HG02870 (cell line): ENCODE measurements around the gene ZKSCAN1.

Source experiments
- ATAC-seq: cut with Tn5 transposase; IDR thresholded peaks from one replicate; pipeline ENCODE4 v1.9.1; 2021; ENCODE audit warnings: mild to moderate bottlenecking, moderate library complexity; ENCODE audit not compliant: unreplicated experiment

Gene ZKSCAN1

GRCh38 chr7:100075418-100075817 is 60.0 kb downstream of the ZKSCAN1 start:
- no peak for ATAC-seq

DNA sequence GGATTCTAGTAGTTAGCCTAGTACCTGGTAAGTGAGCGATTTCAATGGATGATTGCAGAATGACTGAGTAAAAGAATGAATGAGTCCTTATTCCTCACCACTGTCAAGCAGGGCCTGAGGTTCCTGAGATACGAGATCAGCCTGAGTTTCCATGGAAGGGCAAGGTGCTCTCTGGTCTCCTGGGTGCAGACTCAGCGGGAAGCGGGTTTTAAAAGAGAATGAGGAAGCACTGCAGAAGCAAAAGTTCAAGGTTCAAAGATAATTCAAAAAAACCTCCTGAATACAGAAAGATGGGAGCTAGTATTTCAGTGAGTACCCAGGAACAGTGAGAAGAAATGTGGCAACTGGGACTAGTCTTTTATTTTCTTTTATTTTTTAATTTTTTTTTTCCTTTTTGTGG is 61.8 kb downstream of the ZKSCAN1 start:
- no peak for ATAC-seq

GRCh38 chr7:100079024-100079560 is 63.7 kb downstream of the ZKSCAN1 start:
- ATAC-seq: no peak

DNA sequence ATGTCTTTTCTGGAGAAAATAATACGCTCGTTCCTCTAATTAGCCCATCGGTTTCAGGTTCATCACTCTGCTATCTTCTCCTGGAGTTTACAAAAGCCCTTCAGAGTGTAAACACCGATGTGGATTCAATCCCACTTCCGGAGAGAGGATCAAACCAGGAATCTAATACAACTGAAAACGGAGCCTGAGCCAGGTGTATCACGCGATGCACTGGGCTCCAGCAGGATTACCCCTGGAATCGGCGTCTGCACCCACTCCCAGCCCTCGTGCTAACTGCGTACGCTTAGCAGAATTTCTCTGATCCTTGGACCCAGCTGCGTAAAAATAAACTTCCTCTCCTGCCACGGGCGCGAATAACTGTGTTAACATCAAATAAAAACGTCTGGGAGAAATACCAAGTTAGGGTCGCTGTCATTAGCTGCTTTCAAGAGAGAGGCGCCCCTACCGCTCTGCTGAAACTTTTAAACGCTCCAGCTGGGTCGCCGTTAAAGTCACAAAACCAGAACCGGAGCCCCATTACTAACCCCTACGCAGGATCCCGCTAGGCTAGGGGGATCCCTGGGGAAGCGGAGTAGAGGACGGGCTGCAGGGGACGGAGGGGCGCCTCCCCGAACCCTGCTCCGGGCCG is 65.6 kb downstream of the ZKSCAN1 start:
- ATAC-seq: no peak

- peak; percentile 71 for ATAC-seq
Observed at GRCh38 chr7:100081535-100082102, 66.2 kb downstream of the ZKSCAN1 start, which contains the start of gene ZNF3. TSS of gene ZNF3 (minus strand) at chr7:100081723. CDS start at chr7:100077357, 4,366 bp downstream.

DNA sequence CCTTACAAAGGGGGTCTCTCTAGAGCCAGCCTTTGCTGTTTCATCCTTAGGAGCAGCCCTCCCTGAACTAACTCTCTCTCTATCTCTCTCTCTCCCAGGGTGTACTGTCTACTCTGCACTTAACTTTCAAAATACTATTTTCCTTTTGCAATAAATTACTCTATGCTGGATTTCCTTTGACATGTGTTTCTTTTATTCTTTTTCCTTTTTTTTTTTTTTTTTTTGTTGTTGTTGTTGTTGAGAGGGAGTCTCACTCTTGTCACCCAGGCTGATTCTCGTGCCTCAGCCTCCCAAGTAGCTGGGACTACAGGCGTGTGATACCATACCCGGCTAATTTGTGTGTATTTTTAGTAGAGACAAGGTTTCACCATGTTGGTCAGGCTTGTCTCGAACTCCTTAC is 67.6 kb downstream of the ZKSCAN1 start:
- no peak for ATAC-seq

GRCh38 chr7:100085515-100085914 is 70.1 kb downstream of the ZKSCAN1 start:
- no peak for ATAC-seq

GRCh38 chr7:100087055-100087750 is 71.8 kb downstream of the ZKSCAN1 start:
- no peak for ATAC-seq

- no peak for ATAC-seq
Observed at GRCh38 chr7:100088095-100088620, 72.8 kb downstream of the ZKSCAN1 start.

DNA sequence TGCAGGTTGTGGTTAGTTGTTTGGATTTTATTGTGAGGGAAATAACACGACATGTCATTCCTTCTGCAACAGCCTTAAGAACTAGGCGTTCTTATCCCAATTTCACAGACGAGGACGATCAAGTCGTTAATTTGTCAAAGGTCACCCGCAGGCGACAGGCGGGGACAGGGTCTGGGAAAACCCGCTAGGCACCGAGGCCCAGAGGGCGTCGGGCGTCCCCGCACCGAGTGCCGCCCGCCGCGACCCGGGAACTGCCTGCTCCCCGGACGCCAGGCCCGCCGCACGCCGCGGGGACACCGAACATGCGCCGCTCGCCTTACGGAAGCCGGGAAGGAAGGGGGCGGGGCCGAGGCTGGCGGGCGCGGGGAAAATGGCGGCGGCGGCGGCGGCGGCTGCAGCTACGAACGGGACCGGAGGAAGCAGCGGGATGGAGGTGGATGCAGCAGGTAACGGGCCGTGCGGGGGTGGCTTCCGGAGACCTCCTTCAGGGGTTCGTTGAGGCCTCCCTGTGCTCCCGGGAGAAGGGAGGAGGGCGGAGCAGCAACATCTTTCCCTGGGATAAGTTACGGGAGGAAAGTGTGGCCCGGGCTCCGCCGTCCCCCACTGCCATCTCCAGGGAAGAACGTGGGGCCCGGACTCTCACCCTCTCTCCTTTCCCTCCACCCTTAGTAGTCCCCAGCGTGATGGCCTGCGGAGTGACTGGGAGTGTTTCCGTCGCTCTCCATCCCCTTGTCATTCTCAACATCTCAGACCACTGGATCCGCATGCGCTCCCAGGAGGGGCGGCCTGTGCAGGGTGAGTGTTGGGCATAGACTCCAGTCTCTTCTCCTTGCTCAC is 73.4 kb downstream of the ZKSCAN1 start, which contains the start of gene COPS6:
Gene COPS6 (plus strand): TSS at position 349 of the 837 bp plus-strand sequence. CDS start 22 bp downstream, at position 371.
- no peak for ATAC-seq

DNA sequence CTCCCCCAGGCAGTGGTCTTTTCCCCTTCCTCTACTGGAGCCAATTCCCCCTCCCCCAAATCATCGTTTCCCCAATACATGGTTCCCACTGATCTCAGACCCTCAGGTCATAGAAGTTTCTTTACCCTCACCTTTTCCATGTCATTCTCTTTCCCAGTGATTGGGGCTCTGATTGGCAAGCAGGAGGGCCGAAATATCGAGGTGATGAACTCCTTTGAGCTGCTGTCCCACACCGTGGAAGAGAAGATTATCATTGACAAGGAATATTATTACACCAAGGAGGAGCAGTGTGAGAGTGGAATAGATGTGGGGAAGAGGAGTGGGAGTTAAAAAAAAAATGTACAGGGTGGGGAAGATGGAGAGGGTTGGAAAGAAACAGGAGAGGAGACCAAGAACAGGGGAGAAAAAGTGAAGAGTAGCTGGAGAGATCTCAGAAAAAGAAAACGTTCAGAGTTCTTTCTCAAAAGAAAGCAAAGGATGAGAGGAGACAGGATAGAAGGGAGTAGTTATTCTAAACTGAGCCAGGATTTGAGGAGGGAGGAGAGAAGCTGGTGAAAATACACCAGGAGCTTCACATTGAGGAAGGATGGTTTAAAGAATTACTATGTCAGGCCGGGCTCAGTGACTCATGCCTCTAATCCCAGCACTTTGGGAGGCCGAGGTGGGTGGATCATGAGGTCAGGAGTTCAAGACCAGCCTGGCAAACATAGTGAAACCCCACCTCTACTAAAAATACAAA is 74.2 kb downstream of the ZKSCAN1 start:
- ATAC-seq: no peak

GRCh38 chr7:100090527-100091410 is 75.4 kb downstream of the ZKSCAN1 start:
- no peak for ATAC-seq
